Stimulated activated CD8-positive, alpha-beta memory T cell treated with anti-CD3 and anti-CD28 coated beads, Interleukin-4, amount 100 ng/mL, for 48 hours (primary cell): ENCODE data around the gene GFRA4.

Experiments
- DNase-seq: peaks from one replicate; pipeline ENCODE4 v3.0.0-alpha.2; 2020

GFRA4 gene

GRCh38 chr20:3663031-3663701 lies at the start of gene GFRA4:
TSS of gene GFRA4 (minus strand) at chr20:3663399. CDS start at chr20:3663399, 0 bp downstream.
- DNase-seq: no peak

- no peak for DNase-seq
Observed at GRCh38 chr20:3712279-3712873, 49.2 kb upstream of the GFRA4 start, which contains the start of gene SIGLEC1. TSS of gene SIGLEC1 (minus strand) at chr20:3712600. CDS start at chr20:3707128, 5,472 bp downstream.

DNA sequence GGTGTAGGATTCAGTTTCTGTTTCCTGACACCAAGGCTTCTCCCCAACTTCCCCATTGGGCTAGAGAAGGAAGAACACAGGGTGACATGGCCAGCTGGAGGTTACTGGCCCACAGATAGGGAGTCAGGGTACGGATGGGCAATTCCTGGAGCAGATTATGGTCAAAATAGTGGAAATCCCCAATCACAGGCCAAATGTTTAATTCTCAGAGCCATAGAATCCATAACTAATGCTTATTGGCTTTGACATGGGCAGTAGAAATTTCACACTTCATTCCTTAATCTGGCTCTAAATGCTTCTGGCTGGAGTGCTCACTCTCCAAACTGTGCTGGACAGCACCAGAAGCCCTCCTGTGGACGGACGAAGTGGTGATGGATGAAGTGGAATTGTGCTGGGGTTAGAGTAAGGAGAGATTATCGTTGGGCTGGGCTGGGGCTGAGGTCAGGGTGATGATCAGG lies 48.3 kb upstream of the GFRA4 start:
- DNase-seq: no peak

DNA sequence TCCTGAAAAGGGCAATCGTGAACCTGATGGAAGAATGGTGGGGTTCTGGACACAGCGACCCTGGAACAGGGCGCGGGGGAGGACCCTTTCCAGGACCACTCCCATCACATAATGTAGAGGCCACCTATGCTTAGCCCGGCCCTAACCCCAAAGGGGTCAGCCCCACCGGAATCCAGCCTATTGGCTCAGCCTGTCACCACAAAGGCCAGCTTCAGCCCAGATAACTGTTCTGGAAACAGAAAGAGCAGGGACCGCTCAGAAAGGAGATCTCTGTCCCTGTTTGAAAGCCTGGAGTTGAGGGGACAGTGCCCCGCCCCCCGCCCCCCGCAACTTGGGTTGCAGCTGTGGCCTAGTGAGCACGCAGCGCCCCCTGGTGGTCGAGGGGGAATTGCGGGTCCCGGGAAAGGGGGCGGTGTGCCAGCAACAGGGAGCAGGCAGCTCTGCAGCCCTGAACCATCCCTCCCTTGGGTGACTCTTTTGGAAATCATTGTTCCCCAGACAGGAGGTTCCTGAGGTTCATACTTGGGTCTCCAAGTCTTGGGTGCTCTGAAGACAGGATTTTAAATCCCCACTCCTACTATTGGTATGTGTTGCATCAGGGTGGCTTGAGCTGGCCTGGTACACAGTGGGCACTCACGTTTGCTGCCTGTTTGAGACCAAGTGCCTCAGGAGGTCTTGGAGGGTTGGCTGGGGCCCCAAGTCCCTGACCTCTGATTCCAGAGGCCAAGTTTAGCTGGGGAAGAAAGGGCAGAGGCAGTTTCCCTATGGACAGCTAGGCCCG lies 47.7 kb upstream of the GFRA4 start:
- DNase-seq: peak; percentile 93

GRCh38 chr20:3710011-3710466 lies 46.8 kb upstream of the GFRA4 start:
- no peak for DNase-seq

GRCh38 chr20:3707508-3707899 lies 44.3 kb upstream of the GFRA4 start:
- no peak for DNase-seq

GRCh38 chr20:3706774-3707507 lies 43.7 kb upstream of the GFRA4 start:
- no peak for DNase-seq

GRCh38 chr20:3705970-3706739 lies 43.0 kb upstream of the GFRA4 start:
- DNase-seq: no peak

GRCh38 chr20:3705491-3705969 lies 42.3 kb upstream of the GFRA4 start:
- no peak for DNase-seq

DNA sequence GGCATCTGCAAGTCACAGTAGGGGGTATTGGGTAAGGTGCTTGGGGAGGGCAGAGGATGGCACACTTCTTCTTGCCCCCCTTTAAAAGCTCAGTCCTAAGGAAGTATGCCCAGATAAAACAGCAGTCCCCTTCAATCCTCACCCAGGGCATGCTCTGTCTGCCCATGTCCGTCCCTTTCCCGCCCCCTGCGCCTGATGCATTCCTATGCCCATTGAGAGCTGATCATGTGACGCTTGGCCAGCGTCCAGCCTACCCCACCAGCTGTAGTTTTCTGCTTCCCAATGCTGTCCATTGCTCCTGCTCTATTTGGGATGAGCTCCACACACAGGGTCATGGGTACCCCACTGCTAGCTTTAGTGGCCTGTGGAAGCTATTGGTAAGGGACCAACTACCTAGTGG lies 40.9 kb upstream of the GFRA4 start:
- DNase-seq: no peak

DNA sequence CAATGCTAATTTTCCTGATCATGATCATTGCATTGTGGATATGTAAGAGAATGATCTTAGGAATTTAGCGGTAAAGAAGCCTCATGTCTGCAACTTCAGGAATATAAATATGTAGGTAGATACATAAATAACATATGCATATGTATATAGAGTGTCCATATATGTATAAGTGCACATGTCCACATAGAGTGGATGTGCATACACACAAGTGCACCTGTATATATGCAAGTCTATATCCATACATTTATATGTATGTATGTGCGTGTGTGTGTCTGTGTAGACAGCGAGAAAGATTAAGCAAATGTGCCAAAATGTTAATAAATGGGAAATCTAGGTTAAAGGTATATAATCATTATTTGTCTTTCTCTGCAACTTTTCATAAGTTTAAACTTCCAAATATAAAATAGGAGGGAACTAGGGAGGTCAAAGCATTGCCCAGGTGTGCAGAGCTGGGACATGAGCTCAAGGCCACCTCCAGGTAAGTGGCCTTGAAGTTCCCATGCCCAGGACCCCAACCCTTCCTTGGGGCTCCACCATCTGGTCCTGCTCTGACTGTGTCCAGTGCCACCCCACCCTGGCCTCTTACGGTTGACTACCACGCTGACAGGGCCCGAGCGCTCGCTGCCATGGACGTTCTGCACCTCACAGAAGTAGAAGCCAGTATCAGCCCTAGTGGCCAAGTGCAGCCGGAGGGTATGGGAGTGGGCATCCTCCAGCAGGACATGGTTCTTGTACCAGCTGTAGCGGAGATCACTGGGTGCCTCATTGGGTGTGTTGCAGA lies 39.6 kb upstream of the GFRA4 start:
- DNase-seq: no peak

DNA sequence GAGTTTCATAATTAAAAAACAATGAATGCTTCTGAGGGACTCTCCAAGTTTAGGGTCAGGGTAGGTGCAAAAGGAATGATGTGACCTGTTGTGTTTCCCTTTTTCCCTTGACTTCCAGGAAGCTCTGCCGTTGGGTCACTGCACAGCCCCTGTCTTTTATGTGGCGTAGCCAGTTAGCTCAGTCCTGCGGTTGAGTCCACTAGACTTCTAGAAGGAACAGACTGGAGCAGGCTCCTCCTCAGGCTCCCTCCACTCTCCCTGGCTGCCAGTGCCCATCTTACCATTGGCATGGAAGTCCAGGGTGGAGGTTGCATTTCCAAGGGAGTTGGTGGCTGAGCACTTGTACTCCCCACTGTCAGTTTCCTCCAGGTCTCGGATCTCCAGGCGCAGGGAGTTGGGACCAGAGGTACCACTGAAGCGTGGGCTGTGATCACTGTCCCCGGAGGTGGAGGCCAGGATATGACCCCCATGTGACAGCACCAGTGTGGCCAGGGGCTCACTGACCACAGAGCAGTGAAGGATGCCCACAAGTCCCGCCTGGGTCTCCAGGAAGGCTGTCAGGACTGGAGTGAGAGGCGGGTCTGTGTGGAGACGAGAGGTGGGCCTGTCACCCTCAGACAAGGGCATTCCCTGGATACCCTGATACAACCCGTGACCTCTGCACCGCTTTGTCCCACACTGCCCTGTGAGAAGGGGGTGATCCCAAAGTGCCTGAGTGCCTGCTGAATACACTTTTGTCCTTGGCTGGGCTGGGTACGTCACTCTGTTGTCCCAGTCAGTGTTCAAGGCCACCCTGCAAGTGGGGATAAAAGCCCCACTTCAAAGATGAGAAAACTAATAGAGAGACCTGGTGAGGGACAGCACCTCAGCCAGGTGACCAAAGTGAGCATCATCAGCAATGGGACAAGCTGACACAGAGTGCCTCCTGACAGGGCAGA lies 38.1 kb upstream of the GFRA4 start:
- no peak for DNase-seq

- DNase-seq: no peak
Observed at GRCh38 chr20:3699037-3699436, 35.8 kb upstream of the GFRA4 start.

- DNase-seq: no peak
Observed at GRCh38 chr20:3698591-3699001, 35.4 kb upstream of the GFRA4 start.

DNA sequence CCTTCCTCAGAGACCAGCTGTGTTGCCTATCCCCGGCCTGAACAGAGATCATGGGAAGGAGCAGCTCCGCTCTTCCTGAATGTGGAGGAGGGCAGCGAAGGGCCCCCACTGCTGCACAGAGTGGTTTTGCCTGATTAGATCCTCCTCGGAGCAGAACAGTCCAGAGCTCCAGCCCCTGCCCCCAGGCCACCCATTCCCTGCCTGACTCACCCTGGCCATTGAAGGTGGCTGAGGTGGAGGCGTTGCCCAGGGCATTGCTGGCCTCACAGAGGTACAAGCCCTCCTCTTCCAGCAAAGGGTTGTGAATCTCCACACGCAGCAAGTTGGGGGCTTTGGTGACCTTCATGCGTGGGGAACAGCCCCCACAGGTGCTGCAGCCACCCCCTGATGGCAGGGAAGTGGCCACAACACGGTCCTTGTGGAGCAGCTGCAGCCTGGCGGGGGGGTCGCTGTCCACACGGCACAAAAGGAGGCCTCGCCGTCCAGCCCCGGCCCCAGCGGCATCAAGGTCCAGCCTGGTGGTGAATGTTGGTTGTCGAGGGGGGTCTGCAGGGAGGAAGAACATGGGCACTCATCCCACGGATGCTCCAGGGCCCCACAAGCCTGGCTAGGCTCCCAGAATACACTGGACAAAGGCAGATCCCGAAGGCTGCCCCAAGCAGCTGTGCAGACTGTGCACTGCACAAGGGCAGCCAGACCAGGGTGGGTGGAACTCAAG lies 34.5 kb upstream of the GFRA4 start:
- DNase-seq: no peak

DNA sequence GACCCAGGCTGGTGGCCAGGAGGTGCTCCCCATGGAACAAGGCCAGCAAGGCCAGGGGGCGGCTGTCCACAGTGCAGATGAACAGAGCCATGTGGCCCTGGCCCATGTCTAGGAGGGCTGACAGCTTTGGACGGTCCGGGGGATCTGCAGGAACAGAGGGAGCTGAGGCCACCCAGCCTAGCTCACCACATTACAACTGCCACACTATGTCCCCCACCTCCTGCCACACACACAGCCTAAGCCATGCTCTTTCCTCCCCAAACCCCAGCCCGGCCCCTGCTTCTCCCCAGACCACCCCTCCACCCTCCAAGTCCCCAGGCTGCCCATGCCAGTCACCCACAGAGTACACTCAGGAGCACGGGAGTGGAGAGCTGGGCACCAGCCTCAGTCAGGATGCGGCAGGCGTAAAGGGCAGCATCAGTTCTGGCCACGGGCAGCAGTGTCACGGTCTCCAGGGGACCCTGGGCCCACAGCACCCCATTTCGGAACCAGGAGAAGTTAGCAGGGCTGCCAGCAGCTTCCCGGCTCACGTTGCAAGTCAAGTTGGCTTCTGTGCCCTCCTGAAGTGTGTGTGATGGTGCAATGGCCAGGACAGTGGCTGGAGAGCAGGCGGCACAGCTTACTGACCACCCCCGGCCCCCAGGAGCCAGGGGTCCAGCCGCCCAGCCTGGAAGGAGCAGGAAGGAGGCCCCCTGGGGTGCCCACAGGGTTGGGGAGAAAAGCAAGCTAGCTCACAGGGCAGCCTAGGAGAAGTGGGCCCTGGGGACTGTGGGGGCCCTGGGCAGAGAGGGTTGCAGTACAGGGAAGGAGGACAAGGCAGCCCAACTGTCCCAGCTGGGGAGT lies 33.8 kb upstream of the GFRA4 start:
- DNase-seq: no peak

DNA sequence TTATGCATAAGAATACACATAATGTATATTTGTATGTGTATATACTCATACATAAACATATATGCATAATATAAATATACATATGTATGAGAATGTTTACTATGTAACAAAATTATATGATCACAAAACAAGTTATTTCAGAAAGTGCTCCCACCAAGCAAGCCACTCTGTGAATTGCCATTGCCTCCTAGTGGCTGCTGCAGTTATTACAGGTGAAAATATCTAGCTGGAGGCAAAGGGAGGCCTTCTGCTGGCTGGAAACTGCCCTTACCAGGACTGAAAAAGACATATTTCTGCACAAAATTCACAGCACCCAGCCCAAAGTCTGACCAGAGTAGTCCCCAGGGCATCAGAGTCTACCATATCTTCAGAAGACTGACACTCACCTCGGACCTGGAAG lies 33.0 kb upstream of the GFRA4 start:
- DNase-seq: no peak

GRCh38 chr20:3694864-3695263 lies 31.7 kb upstream of the GFRA4 start:
- DNase-seq: no peak
